Activated T-cell treated with anti-CD3 and anti-CD28 coated beads for 4 hours (primary cell): ENCODE results near the gene BCL7A.
"Not testable (repeated sequence)": the region's sequence is repeated elsewhere in the genome, so short reads cannot be mapped to it uniquely, and the experiment has no call there.

ENCODE experiments used
- DNase-seq: peaks from one replicate; pipeline ENCODE4 v3.0.0-alpha.2; 2020

Gene BCL7A

DNA sequence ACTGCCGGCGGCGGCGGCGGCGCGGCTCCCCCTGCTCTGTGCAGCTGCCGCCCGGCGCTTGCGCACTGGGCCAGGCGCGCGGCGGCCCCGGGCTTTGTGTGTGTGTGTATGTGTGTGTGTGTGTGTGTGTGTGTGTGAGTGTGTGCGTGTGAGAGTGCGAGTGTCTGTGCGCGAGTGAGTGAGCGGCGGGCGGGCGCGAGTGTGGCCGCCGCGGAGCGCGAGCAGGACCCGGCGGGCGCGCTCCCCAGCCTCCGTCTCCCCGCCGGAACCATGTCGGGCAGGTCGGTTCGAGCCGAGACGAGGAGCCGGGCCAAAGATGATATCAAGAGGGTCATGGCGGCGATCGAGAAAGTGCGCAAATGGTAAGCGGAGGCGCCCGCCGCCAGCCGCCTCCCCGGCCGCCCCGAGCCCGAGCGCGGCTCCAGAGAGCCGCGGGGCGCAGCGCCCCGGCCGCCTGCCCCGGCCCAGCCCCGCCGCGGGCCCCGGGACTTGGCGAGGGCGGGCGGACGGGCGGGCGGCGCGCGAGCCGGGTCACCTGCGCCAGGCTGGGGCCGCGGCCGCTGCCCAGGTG lies at the start of gene BCL7A:
Gene BCL7A (plus strand): TSS at position 63 of the 571 bp plus-strand sequence. CDS start 208 bp downstream, at position 271.
- peak; percentile 59 for DNase-seq

DNA sequence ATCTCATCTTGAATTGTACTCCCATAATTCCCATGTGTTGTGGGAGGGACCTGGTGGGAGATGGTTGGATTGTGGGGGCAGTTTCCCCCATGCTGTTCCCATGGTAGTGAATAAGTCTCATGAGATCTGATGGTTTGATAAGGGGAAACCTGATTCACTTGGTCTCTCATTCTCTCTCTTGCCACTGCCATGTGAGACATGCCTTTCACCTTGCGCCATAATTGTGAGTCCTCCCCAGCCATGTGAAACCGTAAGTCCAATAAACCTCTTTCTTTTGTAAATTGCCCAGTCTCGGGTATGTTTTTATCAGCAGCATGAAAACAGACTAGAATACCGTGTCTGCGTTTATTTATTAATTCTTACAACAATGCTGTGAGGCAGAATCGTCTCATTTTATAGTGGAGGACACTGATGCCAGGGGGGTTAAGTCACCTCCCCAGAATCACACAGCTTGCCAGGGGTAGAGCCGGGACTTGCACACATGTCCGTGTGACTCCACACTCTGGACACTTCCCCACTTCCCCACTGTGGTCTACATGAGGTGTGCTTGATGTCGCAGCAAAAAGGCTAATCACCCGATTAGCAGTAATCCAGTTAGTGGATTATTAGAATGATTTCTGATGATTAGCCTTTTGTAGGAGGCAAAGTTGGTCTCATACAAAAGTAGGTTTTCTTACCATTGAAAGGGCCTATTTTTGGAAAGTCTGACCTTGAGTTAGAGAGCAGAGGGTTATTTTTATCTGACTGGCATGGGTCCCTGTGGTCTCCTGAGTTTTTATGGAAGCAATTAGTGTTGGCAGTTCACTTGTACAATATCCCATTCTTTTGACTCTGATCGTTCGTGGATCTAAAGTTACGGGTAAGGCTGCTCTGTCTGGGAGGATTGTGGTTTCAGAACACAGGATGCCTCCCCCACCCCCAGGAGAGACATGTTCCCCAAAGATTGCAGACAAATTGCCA lies 47.4 kb upstream of the BCL7A start:
- no peak for DNase-seq

DNA sequence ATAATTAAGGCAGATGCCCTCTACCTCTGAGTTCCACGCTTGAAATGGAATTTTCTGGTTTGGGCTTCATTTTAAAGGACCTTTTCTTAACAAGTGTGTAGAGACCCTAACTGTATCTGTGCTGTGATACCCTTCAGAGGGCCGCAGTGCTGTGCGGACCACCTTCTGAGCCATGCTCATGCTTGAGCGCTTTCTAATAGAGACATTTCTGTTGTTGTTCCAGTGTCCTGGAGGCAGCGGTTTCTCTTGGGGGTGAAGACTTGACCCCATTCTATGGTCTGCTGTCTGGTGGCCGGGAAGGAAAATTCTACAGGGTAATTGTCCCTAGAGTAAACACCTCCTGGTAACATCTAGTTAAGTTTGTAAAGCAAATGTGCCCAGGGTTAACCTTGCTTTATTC lies 46.7 kb upstream of the BCL7A start:
- DNase-seq, result no peak

DNA sequence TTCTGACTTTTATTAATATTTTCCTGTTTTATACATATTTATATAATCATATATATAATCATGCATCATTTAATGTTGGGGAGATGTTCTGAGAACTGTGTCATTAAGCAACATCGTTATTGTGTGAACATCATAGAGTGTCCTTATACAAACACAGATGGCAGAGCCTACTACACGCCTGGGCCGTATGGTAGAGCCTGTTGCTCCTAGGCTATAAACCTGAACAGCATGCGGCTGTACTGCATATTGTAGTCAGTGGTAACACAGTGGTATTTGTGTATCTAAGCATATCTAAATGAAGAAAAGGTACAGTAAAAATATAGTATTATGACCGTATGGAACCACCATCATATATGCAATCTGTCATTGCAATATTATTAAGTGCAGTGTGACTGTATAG lies 44.7 kb upstream of the BCL7A start:
- DNase-seq, result no peak

DNA sequence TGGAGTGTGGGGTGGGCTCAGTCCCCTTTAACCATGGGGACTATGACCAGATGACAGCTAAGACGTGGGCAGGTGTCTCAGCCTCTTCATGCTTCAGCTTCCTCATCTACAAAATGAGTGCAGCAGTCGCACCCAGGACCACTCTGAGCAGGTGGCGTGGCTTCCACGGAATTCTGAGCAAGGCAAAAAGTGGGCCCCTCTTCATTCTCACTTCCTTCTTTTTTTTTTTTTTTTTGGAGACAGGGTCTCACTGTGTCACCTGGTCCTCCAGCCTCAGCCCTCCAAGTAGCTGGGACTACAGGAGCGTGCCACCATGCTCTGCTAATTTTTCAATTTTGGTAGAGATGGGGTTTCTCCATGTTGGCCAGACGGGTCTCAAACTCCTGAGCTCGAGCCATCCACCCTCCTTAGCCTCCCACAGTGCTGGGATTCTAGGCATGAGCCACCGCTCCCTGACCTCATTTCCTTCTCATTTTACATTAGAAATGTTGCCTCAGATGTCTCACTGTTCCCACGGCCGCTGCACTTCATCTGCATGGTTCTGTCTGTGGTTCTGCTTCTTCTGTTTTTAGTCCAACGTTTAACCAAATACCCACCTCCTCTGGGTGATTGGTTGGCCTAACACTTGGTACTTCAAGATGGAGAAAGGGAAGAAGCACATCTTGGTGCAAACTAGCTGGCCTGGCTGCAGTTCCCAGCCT lies 41.3 kb upstream of the BCL7A start:
- DNase-seq, result no peak

DNA sequence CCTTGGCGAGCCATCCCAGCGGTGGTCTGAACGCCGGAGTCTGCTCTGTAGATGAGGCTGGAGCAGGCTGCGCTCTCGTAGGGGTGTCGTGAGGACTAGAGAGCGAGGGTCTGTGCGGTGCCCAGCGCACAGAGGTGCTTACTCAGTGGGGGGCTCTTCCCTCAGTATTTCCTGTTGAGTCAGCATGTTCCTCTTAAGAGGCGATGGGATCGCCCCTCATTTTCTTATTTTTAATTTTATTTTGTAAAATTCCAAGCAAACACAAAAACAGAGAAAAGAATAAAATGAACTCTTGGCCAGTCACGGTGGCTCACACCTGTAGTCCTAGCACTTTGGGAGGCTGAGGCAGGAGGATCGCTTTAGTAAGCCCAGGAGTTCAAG lies 40.8 kb upstream of the BCL7A start:
- DNase-seq, result no peak

DNA sequence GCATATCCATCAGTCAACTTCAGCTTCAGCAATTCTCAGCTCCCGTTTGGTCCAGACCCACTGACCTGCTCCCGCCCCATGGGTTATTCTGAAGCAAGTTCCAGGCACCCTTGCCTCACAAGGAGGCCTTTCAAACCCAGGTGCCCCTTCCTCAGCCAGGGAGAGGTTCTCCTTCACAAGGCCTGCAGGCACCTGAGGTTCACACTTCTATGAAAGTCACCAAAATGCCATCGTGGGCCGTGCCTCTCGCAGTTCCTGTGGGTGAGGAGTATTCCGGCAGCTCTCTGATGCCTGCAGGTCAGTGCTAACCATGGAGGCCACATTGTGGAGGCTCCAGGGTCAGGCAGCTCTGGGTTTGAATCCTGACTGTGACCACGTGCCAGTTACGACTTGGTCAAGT lies 40.2 kb upstream of the BCL7A start:
- DNase-seq, result no peak

DNA sequence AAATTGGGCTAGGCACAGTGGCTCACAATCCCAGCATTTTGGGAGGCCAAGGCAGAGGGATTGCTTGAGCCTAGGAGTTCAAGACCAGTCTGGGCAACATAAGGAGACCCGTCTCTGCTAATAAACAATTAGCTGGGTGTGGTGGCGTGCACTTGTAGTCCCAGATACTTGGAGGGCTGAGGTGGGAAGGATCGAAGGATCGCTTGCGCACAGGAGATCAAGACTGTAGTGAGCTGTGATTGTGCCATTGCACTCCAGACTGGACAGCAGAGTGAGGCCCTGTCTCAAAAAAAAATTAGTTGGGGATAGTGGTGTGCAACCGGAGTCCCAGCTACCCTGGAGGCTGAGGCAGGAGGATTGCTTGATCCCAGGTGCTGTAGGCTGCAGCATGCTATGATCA lies 38.7 kb upstream of the BCL7A start:
- no peak for DNase-seq

DNA sequence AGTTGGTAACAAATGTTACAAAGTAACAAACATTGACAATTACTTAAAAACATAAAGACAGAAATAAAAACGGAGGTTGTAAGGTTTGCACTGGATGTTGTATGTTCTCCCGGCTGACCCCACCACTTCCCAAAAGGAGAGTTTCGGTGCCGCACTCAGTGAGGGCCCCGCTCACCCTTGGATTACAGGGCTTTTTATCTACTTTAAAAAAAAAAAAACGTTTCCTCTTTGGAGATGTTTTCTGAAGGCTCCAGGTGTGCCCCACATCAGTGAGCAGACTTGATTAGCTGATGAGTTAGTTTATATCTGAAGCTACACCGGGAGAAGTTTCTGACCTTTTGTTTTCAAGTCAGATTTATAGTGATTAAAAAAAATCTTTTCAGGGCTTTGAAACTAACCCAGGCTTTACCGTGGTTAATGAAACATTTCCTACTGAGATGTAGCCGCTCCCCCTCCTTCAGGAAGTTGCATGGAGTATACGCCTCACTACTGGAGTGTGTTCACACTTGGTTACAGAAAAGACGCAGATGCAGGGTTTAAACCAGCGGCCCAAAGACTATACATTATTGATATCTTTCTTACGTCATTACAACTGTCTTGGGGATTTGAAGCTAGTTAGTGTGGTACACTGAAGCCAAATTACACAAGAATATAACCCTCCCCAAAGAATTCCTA lies 38.0 kb upstream of the BCL7A start:
- DNase-seq, result no peak

DNA sequence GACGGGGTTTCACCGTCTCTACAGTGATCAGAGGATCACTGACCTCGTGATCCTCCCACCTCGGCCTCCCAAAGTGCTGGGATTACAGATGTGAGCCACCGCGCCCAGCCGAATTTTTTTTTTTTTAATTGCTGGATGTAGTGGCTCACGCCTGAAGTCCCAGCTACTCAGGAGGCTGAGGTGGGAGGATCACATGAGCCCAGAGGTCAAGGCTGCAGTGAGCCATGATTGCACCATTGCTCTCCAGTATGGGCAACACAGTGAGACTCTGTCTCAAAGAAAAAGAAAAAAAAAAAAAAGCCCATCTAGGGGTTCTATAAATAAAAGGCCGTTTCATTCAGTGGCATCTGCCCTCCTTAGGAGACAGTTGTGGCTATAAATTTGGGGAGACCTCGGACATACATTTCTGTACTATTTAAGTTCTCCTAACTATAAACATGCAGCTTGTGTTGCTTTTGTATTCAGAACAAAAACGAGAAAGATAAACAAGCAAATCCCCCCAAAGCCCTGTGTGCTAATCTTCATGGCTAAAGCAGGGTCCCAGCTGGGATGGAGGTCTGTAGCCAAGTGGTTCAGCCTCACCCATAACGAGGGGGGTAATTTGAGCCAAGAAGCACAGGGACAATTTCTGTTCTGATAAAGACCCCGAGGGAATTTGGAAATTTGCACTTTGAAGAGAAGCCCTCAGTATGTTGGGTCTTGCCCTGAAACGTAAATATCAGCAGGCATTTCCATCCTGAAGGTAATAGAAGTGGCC lies 35.0 kb upstream of the BCL7A start:
- no peak for DNase-seq

DNA sequence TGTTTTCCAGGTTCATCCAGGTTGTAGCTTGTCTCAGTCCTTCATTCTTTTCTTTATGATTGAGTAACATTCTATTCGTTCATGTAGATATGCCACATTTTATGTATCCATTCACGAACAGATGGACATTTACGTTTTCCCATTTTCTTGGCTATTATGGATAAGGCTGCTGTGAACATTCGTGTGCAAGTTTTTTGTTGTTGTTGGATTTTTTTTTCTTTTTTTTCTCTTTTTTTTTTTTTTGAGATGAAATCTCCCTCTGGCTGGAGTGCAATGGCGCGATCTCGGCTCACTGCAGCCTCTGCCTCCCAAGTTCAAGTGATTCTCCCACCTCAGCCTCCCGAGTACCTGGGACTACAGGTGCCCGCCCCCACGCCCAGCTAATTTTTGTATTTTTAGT lies 33.2 kb upstream of the BCL7A start:
- not testable (repeated sequence) for DNase-seq

DNA sequence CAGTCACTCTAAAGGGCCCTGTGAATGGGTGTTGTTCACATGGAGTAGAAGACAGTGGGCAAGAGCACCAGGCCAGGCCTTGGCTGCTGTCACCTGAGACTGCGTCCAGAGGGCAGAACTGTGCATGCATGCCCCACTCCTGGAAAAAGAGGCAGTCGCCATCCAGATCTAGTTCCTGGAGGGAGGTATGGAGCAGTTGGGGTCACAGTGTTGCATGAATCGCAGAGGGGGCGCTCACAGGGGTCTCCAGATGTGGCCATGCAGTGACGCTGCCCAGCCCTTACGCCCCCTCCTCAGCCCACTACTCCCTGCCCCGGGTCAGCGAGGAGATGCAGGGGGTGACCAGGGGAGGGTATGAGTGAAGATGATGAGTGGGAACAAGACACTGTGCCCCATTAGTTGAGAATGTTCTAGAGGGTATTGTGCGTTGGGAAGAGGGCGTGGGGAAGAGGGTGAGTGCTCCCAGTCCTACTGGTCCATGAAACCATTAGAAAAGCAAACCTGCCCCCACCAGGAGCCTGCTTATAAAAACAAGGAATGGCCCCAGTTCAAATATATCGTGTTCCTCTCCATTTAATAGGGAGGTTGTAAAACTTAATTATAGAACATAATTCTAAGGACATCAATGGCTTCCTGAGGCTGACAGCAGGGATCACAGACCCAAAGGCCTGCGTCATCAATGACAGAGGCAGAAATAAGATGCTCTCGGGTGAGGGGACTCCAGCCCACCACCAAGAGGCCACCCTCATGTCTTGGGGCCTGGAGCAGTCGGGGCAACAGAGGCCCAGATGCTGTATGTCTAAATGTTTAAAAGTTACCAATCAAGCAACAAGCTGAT lies 32.2 kb upstream of the BCL7A start:
- DNase-seq, result no peak

DNA sequence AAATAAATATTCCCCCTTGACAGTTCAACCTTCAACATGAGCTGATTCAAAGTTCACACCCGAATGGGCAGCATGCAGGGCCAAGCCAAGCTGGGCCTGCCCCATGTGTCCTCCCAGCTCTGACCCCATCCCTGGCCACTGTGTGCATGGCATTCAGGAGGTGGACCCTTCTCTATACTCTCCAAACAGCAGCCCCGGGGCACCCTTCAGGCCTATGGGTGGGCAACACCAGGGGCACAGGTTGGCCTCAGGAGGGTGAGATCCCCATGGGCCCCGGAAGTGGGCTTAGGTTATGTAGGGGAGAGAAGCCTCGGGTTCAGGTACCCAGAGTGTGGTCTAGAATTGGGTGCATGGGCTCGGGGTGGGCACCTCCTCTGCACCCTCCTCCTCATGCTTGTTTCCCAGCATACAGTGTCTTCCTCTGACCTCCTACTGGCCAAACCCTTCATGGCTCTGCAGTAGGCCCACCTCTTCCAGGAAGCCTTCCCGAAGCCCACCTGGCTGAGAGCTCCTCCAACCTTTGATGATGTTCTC lies 31.5 kb upstream of the BCL7A start:
- DNase-seq, result no peak

DNA sequence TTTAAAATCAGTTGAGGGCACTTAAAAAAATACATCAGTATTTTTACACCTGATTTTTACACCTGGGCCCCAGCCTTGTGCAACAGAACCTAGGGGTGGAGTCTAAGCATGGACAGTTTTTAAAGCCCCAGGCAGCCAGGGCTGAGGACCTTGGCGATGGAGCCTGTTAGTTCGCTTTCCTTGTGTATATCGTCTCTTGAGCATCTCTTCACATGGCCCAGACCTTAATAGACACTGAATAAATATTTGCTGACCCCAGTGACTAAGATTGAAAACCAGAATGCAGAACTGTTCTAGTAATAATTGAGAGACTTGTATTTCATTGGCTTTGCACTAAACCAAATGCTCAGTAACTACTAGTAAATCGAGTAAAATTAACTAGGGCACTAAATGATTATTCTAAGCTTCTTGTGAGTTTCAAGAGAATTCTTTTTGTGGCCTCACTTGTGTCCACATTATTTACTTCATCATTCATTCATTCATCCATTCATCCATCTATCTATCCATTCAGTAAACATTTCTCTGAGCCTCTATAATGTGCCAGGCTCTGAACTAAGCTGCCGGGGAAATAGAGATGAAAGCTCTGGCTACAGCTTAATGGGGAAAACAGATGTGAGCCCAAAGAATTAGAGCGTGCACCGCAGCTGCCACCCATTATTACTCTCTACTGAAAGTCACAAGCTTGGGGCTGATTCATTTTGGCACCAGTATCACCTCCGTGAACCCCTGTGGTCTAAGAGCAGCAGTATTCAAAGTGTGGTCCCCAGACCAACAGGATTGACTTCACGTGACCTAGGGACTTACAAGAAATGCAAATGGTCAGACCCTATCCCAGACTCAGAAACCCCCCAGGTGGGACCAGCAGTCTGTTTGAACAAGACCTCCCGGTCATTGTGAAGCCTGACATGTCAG lies 30.7 kb upstream of the BCL7A start:
- no peak for DNase-seq

DNA sequence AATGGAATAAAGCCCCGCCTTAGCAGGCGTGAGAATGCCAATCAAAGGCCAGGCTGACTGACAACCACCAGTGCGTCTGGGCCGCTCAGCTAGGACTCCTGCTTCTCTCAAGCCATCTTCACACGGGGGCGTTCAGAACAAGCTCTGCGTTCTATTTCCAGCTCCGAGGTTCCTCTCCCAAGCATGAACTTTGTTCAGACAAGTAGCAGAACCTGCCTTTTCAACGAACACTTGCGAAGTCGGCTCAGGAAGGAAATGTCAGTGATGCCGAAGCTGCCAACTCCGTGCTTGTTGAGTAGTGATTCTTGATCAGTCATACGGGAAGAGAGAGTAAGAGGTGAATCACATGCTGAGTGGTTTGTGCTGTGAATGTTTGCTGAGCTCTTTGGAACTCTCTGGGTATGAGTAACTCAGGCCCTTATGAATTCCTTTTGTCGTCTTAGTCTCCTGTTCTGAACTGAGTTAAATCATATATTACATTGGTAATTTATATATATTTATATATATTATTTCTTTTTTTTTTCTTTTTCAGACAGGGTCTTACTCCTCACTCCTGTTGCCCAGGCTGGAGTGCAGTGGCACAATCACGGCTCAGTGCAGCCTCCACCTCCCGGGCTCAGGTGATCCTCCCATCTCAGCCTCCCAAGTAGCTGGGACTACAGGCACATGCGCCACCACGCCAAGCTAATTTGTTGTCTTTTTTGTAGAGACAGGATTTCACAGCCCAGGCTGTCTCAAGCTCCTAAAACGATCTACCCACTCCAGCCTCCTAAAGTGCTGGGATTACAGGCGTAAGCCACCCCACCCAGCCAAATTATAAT lies 29.4 kb upstream of the BCL7A start:
- peak; percentile 10 for DNase-seq

DNA sequence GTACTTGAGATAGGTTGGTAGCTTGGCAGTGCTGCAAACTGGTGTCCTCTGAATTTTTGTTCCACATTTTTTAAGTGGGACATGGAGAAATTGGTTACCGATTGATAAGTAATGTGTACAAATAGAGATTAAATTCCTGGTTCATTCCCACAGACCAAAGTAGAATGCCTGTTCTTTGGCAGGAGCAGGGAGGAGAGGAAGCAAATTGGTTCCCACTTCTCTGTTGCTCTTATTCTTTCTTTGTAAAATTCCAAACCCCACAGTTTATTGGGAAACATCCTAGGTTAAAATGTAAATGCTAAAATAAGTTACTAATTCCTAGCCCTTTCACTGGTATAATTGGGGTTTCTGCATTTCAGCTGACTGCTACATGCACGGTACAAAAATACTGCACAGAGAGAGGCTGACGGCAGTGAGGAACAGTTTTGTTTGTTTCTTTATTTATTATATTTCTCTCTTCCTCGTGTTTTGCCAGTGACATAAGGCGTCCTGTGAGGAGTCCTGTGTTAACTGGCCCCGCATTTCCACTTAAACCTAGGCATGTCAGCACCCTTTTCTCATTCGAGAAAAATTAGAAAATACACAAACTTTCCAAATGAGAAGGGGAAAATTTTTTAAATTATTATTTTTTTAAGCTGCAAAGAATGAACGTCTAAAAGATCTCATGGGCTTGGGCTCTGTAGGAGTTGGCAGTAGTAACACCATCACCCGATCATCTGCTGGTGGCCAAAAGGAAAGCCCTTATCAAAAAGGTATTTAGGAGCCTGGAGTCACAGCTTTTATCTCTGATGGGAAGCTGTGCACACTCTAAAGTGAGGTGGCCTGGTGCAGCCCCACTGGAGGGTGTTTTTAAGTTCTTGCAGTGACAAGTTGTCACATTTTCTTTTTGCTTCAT lies 25.4 kb upstream of the BCL7A start:
- DNase-seq, result no peak

DNA sequence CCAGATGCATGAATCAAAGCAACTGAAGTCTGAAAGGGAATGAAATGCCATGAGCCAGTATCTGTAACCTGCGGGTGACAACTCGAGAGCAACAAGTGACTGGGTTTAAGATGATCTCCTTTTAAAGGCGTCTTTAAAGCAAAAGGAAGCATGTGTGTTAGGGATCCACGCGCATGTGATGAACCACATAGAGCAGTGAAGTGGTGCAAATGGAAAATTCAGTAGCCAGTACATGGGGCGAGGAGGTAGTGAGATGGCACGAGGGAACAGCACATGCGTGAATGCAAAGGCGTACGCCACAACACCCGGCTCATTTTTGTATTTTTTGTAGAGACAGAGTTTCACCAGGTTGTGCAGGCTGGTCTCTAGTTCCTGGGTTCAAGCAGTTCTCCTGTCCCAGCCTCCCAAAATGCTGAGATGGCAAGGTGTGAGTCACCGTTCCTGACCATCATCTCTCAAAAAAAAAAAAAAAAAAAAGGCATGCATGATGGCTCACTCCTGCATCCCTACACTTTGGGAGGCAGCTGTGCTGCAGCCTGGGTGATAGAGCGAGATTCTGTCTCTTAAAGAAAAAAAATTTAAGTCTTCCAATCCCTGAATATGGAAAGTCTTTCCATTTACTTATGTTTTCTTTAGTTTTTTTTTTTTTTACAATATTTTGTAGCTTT lies 24.6 kb upstream of the BCL7A start:
- no peak for DNase-seq
